ENCODE measurements around the gene MYO18B.

MYO18B gene

DNA sequence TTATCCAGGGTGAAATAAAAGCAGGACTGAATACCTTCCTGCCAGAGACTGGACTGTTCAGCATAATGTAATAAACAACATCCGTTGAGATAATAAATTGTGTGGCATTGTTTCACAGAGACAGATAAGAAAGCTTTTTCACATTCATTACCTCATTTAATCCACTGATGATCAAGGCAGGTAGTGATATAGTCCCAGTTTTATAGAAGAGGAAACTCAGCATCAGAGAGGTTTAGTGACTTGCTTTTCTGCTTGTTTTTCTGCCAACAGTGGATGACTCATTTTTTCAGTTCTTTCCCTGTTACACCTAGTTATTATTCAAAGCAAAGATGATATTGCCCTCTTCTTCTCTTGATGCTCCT is 4.0 kb downstream of the MYO18B start:
- Histone ChIP-seq H3K27me3 (no peaks in the 10 kb centered on the region), H3K9me3 (no peaks in the 10 kb centered on the region), H3K4me3 (no peak overlapping the region), H3K4me1 (peaks cover 0 to 25% (median 6%) of the 10 kb centered on the region in 4 donors), H3K27ac (no peak overlapping the region), H3K36me3 (no peaks in the 10 kb centered on the region)
- TF ChIP-seq, protein P1, sequence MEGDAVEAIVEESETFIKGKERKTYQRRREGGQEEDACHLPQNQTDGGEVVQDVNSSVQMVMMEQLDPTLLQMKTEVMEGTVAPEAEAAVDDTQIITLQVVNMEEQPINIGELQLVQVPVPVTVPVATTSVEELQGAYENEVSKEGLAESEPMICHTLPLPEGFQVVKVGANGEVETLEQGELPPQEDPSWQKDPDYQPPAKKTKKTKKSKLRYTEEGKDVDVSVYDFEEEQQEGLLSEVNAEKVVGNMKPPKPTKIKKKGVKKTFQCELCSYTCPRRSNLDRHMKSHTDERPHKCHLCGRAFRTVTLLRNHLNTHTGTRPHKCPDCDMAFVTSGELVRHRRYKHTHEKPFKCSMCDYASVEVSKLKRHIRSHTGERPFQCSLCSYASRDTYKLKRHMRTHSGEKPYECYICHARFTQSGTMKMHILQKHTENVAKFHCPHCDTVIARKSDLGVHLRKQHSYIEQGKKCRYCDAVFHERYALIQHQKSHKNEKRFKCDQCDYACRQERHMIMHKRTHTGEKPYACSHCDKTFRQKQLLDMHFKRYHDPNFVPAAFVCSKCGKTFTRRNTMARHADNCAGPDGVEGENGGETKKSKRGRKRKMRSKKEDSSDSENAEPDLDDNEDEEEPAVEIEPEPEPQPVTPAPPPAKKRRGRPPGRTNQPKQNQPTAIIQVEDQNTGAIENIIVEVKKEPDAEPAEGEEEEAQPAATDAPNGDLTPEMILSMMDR (IDR thresholded peaks at IDR 0.05): no peak
- no peak for DNase-seq
- intact Hi-C loops (cut with DNase I; ENCODE audit: low total_unique reads): no loop called here

DNA sequence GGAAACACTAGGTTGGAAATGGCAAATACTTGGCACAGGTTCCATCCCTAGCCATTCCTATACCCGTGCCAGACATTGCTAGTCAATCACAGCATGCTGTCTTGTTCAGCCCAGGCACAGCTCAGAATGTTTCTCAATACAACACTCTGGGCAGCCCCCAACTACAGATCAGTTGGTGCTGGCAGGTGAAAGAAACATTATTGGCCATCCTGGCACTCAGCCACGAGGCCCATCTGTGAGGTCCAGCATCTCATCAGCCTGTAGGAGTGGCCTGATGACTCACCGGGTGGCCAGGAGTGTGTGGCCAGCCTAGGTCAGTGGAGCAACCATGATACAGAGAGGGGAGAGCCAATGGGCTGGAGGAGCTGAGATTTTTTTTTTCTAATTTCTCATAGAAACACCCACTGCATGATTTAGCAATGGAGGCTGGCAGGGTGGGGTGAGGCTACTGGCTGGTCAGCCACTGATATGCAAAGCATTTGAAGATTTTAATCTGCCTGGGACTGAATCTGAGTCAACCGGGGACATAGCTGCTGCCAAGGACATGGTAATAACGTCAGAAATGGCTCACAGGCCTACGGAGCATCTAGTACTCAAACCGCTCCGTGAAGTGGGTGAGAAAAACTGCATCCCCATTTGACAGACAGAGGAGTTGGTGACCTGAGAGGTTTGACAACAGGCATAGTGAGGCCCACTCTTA is 5.4 kb downstream of the MYO18B start:
- H3K4me3 ChIP-seq: peak overlapping the region in 1 of 2 donors; percentile 14
- no peaks in the 10 kb centered on the region for H3K27me3 ChIP-seq
- intact Hi-C loops (cut with DNase I; ENCODE audit: low total_unique reads): no loop called here
- H3K9me3 ChIP-seq: no peaks in the 10 kb centered on the region
- H3K27ac ChIP-seq: peak overlapping the region; percentile 82 to 83
- H3K4me1 ChIP-seq: peaks cover 0 to 22% (median 6%) of the 10 kb centered on the region in 4 donors
- H3K36me3 ChIP-seq: no peaks in the 10 kb centered on the region
- TF ChIP-seq, protein P1 (IDR thresholded peaks at IDR 0.05): no peak
- DNase-seq: peak; percentile 78 to 93

DNA sequence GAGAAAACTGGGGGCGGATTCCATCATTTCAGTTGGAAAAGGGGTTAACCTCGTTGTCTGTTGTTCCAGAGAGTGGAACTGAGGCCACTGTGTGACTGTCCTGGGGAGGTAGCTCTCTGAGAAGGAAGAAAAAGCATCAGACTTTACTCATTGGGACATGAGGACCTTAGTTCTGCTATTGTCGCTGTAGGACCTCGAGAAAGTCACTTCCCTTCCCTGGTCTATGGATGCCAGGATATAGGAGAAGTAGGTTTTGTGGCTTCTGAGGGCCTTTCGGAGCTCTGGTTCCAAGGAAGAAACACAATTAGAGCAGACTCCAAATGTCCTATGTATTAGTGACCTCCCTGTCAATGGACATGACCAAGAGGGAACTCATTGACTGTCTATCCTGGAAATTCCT is 6.2 kb downstream of the MYO18B start:
- Histone ChIP-seq H3K4me1 (peaks cover 0 to 22% (median 6%) of the 10 kb centered on the region in 4 donors), H3K27ac (peak overlapping the region; percentile 82 to 83), H3K27me3 (no peaks in the 10 kb centered on the region), H3K9me3 (no peaks in the 10 kb centered on the region), H3K4me3 (no peak overlapping the region), H3K36me3 (no peaks in the 10 kb centered on the region)
- intact Hi-C loops (cut with DNase I; ENCODE audit: low total_unique reads): no loop called here
- TF ChIP-seq, protein P1 (IDR thresholded peaks at IDR 0.05): no peak
- DNase-seq: no peak

DNA sequence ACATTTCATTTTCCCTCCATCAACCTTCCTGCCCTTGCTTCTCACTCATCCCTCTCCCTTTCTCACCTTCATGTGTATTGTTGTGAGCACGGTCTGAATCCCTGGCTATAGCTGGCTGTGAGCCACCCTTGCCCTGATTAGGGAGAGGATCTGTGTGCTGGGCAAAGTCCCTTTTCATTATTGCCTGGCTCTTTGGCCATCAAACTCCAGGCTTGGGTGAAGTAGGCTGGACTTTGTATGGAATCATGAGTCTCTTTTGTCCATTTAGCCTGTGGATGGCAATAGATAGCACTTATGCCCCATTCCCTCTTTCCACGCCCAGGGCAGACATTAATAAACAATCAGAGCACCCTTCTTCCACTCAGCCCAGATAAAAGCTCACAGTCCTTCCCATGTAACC is 6.7 kb downstream of the MYO18B start:
- Histone ChIP-seq H3K27me3 (no peaks in the 10 kb centered on the region), H3K36me3 (no peaks in the 10 kb centered on the region), H3K4me3 (no peak overlapping the region), H3K27ac (peak overlapping the region; percentile 82 to 83), H3K4me1 (peaks cover 0 to 22% (median 6%) of the 10 kb centered on the region in 4 donors), H3K9me3 (no peaks in the 10 kb centered on the region)
- intact Hi-C loops (cut with DNase I; ENCODE audit: low total_unique reads): no loop called here
- DNase-seq: no peak
- TF ChIP-seq, protein P1 (IDR thresholded peaks at IDR 0.05): no peak

DNA sequence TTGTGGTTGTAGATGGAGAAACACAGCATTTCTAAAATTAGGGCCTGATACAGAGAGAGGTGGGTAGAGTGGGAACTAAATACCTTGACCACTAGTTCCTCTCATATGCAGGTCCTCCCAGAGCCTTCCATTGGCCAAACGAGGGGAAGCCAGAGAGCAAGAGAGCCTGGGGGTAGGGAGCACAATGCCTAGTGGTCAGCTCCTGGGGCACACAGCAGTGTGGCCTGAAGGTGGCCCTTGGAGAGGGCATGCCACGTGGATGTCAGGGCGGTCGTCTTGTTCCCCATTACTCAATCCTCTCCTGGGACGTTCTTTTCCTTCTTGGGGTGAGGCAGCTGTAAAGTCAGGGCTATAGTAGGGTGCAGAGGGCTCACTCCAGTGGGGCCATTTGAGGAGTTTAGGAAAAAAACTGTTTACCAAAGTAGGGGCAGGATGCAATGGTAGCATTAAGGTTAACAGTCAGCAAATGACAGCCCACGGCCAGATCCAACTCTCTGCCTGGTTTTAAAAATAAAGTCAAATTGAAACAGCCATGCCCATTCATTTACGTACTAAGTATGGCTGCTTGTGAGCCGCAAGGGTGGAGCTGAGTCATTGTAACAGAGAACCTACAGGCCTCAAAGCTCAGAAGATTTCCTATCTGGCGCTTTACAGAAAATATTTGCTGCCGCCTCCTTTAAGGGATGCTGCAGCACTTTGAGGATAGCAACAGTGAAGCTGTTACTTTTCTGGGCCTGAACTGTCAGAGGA is 7.6 kb downstream of the MYO18B start:
- H3K9me3 ChIP-seq: no peaks in the 10 kb centered on the region
- intact Hi-C loops (cut with DNase I; ENCODE audit: low total_unique reads): no loop called here
- H3K27ac ChIP-seq: peak overlapping the region in 1 of 2 donors; percentile 83
- no peaks in the 10 kb centered on the region for H3K36me3 ChIP-seq
- TF ChIP-seq, protein P1 (IDR thresholded peaks at IDR 0.05): no peak
- H3K4me1 ChIP-seq: peaks cover 0 to 29% (median 8%) of the 10 kb centered on the region in 4 donors
- no peak for DNase-seq
- H3K27me3 ChIP-seq: no peaks in the 10 kb centered on the region
- no peak overlapping the region for H3K4me3 ChIP-seq

Measured in tibial artery (tissue), 4 donors.